Neural cell (in vitro differentiated cells): ENCODE results near the gene KCNT1.

ENCODE experiments used
- CTCF ChIP-seq: fragments of 450-650 bp; IDR thresholded peaks from 2 replicates; pipeline ENCODE4 v1.5.1; 2014; ENCODE audit warnings: antibody characterized with exemption, mild to moderate bottlenecking, moderate library complexity; ENCODE audit not compliant: poor library complexity, severe bottlenecking
- EP300 ChIP-seq: fragments of 450-650 bp; conservative IDR thresholded peaks from 2 replicates; pipeline ENCODE4 v1.6.1; 2014; ENCODE audit warnings: antibody characterized with exemption, mild to moderate bottlenecking, moderate library complexity; ENCODE audit not compliant: poor library complexity, severe bottlenecking
- EZH2 ChIP-seq: fragments of 200-600, 300-800 bp; shearing (Covaris generic), sonication (generic); IDR thresholded peaks from 2 replicates; pipeline ENCODE4 v1.6.1; 2014; ENCODE audit warnings: antibody characterized with exemption, low read length, borderline replicate concordance, mild to moderate bottlenecking; ENCODE audit not compliant: insufficient read depth, poor library complexity, severe bottlenecking
- MXI1 ChIP-seq: fragments of 450-650 bp; conservative IDR thresholded peaks from 2 replicates; pipeline ENCODE4 v1.6.1; 2014; ENCODE audit warnings: antibody characterized with exemption, mild to moderate bottlenecking; ENCODE audit not compliant: poor library complexity, severe bottlenecking
- POLR2AphosphoS5 ChIP-seq: IDR thresholded peaks from 2 replicates; pipeline ENCODE4 v1.6.1; 2012
- SMC3 ChIP-seq: fragments of 450-650 bp; conservative IDR thresholded peaks from 2 replicates; pipeline ENCODE4 v1.6.1; 2014; ENCODE audit warnings: antibody characterized with exemption, mild to moderate bottlenecking, moderate library complexity; ENCODE audit not compliant: poor library complexity

- TF ChIP-seq CTCF (no peak), EZH2 (no peak), POLR2AphosphoS5 (no peak), EP300 (no peak), MXI1 (no peak), SMC3 (no peak)
These were observed 114.1 kb downstream of the KCNT1 start for GRCh38 chr9:135815830-135816650.
